GM12878 (cell line): ENCODE data around the gene LRRC57. TPM values are rescaled to one million over a fixed set of nuclear protein-coding genes. Genes with fewer than 3 reads are reported as not detected.

Experiments
- ATAC-seq: fragments of 200-7000 bp; cut with Tn5 transposase; 3 replicates; pipeline ENCODE4 v1.9.1; 2020; ENCODE audit warnings: mild to moderate bottlenecking, moderate library complexity
- BruUV-seq: library from RNA; stranded (reverse); fragments of 400-500 nt; replicated peaks from 2 replicates; lab custom pipeline; 2021; lab: Mats Ljungman, UMichigan
- CTCF ChIA-PET: fragments of 300-600 bp; sonication (Branson Sonifier 250); formaldehyde crosslinking; extraction: SDS; loops from one replicate; lab custom pipeline; 2021; ENCODE audit warnings: inconsistent platforms; lab: Yijun Ruan, JAX
- POLR2A ChIA-PET: fragments of 350-600 bp; formaldehyde crosslinking; extraction: SDS; loops from one replicate; lab custom pipeline; 2021; ENCODE audit warnings: inconsistent platforms; lab: Charles Lee
- RAD21 ChIA-PET: fragments of 300-600 bp; sonication (Branson Sonifier 250); formaldehyde crosslinking; loops from one replicate; lab custom pipeline; 2023; ENCODE audit warnings: antibody characterized with exemption; ENCODE audit not compliant: unreplicated experiment; lab: Charles Lee
- SMC1A ChIA-PET: fragments of 300-600 bp; sonication (Branson Sonifier 250); formaldehyde crosslinking; loops from one replicate; lab custom pipeline; 2023; ENCODE audit not compliant: unreplicated experiment, uncharacterized antibody; lab: Charles Lee
- DNase-seq: peaks from one replicate; pipeline ENCODE4 v3.0.0-alpha.2; 2011; ENCODE audit warnings: low read depth, low spot score
- FAIRE-seq: peaks from 3 replicates; lab custom pipeline; 2011; peaks lifted over from hg19 to GRCh38; lab: Jason Lieb, UNC
- H2AFZ ChIP-seq: 2 replicates; pipeline ENCODE4 v1.6.0; 2011; ENCODE audit warnings: low read depth, low read length, control low read depth; ENCODE audit not compliant: control insufficient read depth
- H3K27ac ChIP-seq: 2 replicates; pipeline ENCODE4 v1.5.1; 2011; ENCODE audit warnings: control low read depth; ENCODE audit not compliant: control insufficient read depth, insufficient read depth
- H3K27me3 ChIP-seq, 2 experiments: replicated peaks in 1 of 2; 2 replicates each; pipeline versions ENCODE4 v1.6.0 to v1.6.1; 2011; ENCODE audit warnings: low read length in 1 of 2; ENCODE audit not compliant: control insufficient read depth in 2 of 2, insufficient read depth in 2 of 2
- H3K36me3 ChIP-seq, 2 experiments: 2 replicates each; pipeline ENCODE4 v1.5.1; 2011; ENCODE audit warnings: low read length in 1 of 2; ENCODE audit not compliant: control insufficient read depth in 2 of 2, insufficient read depth in 2 of 2
- H3K4me1 ChIP-seq: 2 replicates; pipeline ENCODE4 v1.6.1; 2011; ENCODE audit warnings: mild to moderate bottlenecking, low read length, moderate library complexity, mixed read lengths; ENCODE audit not compliant: control insufficient read depth, insufficient read depth
- H3K4me2 ChIP-seq: 2 replicates; pipeline ENCODE4 v1.6.0; 2011; ENCODE audit warnings: control low read depth; ENCODE audit not compliant: control insufficient read depth, insufficient read depth
- H3K4me3 ChIP-seq: fragments of 200-600 bp; sonication (generic); 2 replicates; pipeline ENCODE4 v1.5.1; 2016
- H3K79me2 ChIP-seq: 2 replicates; pipeline ENCODE4 v1.6.0; 2011; ENCODE audit warnings: low read length; ENCODE audit not compliant: control insufficient read depth, insufficient read depth
- H3K9ac ChIP-seq: 2 replicates; pipeline ENCODE4 v1.8.0; 2011; ENCODE audit warnings: low read length, control low read depth, mixed read lengths; ENCODE audit not compliant: control insufficient read depth, insufficient read depth
- H3K9me3 ChIP-seq: replicated peaks from 3 replicates; pipeline ENCODE4 v1.5.1; 2011; ENCODE audit warnings: mild to moderate bottlenecking, low read length; ENCODE audit not compliant: control insufficient read depth, insufficient read depth
- H4K20me1 ChIP-seq: 2 replicates; pipeline ENCODE4 v1.6.0; 2011; ENCODE audit not compliant: control insufficient read depth, insufficient read depth
- EED ChIP-seq: sonication (generic); IDR thresholded peaks from 2 replicates; pipeline ENCODE4 v1.6.1; 2016; ENCODE audit warnings: antibody characterized with exemption, low read depth
- ETV6 ChIP-seq, 2 experiments: fragments of 450-650 bp in 1 of 2; IDR thresholded peaks in 1 of 2; conservative IDR thresholded peaks in 1 of 2; 2 replicates each; pipeline ENCODE4 v1.6.1; 2014; ENCODE audit warnings: antibody characterized with exemption in 1 of 2, borderline replicate concordance in 1 of 2, low read depth in 1 of 2, mild to moderate bottlenecking in 1 of 2, moderate library complexity in 1 of 2
- NFYB ChIP-seq: IDR thresholded peaks from 2 replicates; pipeline ENCODE4 v1.6.1; 2011; ENCODE audit warnings: low read depth, mild to moderate bottlenecking, low read length, improper control_type of control experiment, moderate library complexity; ENCODE audit not compliant: insufficient read depth
- NRF1 ChIP-seq: conservative IDR thresholded peaks from 2 replicates; pipeline ENCODE4 v1.6.1; 2011; ENCODE audit warnings: mild to moderate bottlenecking, low read depth, low read length, improper control_type of control experiment
- SMAD5 ChIP-seq: IDR thresholded peaks from 2 replicates; pipeline ENCODE4 v1.6.1; 2016; ENCODE audit warnings: antibody characterized with exemption, low read depth
- WGBS: methylation state at CpG from one replicate; pipeline ENCODE4 v1.1.6; 2016; ENCODE audit warnings: low lambda C conversion rate; ENCODE audit not compliant: insufficient replicate concordance, insufficient coverage; ENCODE audit errors: missing lambda C conversion rate; 5-methylcytosine and 5-hydroxymethylcytosine counted together
- in situ Hi-C: fragments of 300-500 bp; cut with MboI; formaldehyde crosslinking; loops from 9 replicates; pipeline ENCODE4 v1.14.3; 2018; ENCODE audit warnings: mixed read lengths
- intact Hi-C: fragments of 100-400 bp; cut with micrococcal nuclease; formaldehyde crosslinking; loops from one replicate; pipeline ENCODE4 v1.14.2; 2022; ENCODE audit not compliant: unreplicated experiment
- polyA plus RNA-seq, 11 experiments: library from polyadenylated mRNA; depleted of rRNA in 4 of 11; unstranded in 6 of 11; stranded (reverse) in 5 of 11; fragments of >200 nt; fragmentation: Nextera tagmentation in 4 of 11; fragmentation: Illumina TruSeq in 1 of 11; extraction: Ambion mirVana in 4 of 11; extraction: Trizol in 1 of 11; gene quantifications; 1 replicate in 1 of 11; 2 replicates in 10 of 11; pipeline versions ENCODE4 v1.2.1 to v1.2.3, GENCODE V29; 2011 to 2016; ENCODE audit warnings: inconsistent platforms in 2 of 11, missing spikeins in 2 of 11, low read depth in 1 of 11
- total RNA-seq, 4 experiments: library from RNA; depleted of rRNA in 3 of 4; stranded (reverse); fragments of >200 nt in 3 of 4; fragmentation: Illumina TruSeq in 1 of 4; extraction: Trizol in 1 of 4; gene quantifications; 2 replicates each; pipeline versions ENCODE4 v1.2.1 to v1.2.3, GENCODE V29; 2013 to 2021
- TF ChIP-seq, protein P1 (sequence below): fragments of 450-650 bp; IDR thresholded peaks from 2 replicates; pipeline ENCODE4 v1.6.1; 2016; ENCODE audit warnings: mild to moderate bottlenecking

Gene LRRC57
- total and polyA plus RNA-seq, 10 of the 15 experiments (the other 5 are each of a cell fraction or from before 2014, with no cell fraction given), result 5.2 to 15.7 (median 9.6) TPM

DNA sequence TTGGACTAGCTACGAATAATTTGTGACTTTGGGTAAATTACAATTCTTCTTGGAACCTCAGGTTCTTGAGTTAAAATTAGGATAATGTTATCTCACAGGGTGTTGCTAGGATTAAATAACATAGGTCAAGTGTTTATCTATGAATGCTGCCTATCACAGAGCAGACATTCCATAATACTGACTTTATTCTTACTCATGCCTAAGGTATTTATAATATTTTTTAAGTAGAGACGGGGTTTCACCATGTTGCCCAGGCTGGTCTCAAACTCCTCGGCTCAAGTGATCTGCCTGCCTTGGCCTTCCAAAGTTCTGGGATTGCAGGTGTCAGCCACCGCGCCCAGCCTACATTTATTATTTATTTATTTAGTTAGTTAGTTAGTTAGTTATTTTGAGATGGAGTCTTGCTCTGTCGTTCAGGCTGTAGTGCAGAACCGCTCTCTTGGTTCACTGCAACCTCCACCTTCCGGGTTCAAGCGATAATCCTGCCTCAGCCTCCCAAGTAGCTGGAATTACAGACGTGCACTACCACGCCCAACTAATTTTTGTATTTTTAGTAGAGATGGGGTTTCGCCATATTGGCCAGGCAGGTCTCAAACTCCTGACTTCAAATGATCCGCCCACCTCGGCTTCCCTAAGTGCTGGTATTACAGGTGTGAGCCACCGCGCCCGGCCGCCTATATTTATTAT lies 56.9 kb downstream of the LRRC57 start:
- DNase-seq, result no peak
- no peak for TF ChIP-seq ETV6 (conservative IDR thresholded peaks at IDR 0.05 in 1 of 2, IDR thresholded peaks at IDR 0.05 in 1 of 2; ENCODE audit: borderline replicate concordance in 1 of 2, low read depth in 1 of 2)
- no peak for TF ChIP-seq NRF1
- no peak for TF ChIP-seq NFYB
- TF ChIP-seq SMAD5, result no peak
- TF ChIP-seq, protein P1, sequence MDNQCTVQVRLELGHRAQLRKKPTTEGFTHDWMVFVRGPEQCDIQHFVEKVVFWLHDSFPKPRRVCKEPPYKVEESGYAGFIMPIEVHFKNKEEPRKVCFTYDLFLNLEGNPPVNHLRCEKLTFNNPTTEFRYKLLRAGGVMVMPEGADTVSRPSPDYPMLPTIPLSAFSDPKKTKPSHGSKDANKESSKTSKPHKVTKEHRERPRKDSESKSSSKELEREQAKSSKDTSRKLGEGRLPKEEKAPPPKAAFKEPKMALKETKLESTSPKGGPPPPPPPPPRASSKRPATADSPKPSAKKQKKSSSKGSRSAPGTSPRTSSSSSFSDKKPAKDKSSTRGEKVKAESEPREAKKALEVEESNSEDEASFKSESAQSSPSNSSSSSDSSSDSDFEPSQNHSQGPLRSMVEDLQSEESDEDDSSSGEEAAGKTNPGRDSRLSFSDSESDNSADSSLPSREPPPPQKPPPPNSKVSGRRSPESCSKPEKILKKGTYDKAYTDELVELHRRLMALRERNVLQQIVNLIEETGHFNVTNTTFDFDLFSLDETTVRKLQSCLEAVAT, result peak; percentile 14
- TF ChIP-seq EED, result no peak
- Histone ChIP-seq H3K36me3 (no peaks in the 10 kb centered on the region), H3K27me3 (no peaks in the 10 kb centered on the region), H3K9me3 (no peaks in the 10 kb centered on the region), H3K4me3 (peak overlapping the region; percentile 98), H3K27ac (peak overlapping the region; percentile 98), H2AFZ (peak overlapping the region; percentile 91), H3K4me2 (peak overlapping the region; percentile 93), H4K20me1 (no peaks in the 10 kb centered on the region), H3K9ac (peak overlapping the region; percentile 90), H3K79me2 (peaks cover 52% of the 10 kb centered on the region), H3K4me1 (peaks cover 12% of the 10 kb centered on the region)
- ChIA-PET RAD21 (interaction anchor here (1.0 to 2.5 kb wide), 7 partner anchors 8 to 84 kb away, joined by 3 to 17 read pairs (median 5); partner anchors contain the start of genes HAUS2, LRRC57 and STARD9), CTCF (interaction anchor here (0.9 to 1.3 kb wide), 4 partner anchors 8 to 115 kb away, joined by 3 to 6 read pairs (median 4); partner anchors contain the start of genes HAUS2 and LRRC57), POLR2A (interaction anchor here (0.9 to 2.8 kb wide), 7 partner anchors 8 to 113 kb away, joined by 3 to 23 read pairs (median 5); partner anchors contain the start of genes HAUS2 and LRRC57), SMC1A (interaction anchor here (1.2 to 3.0 kb wide), 9 partner anchors 8 to 114 kb away, joined by 3 to 14 read pairs (median 5); no protein-coding TSS in a partner anchor)
- WGBS, result 83% methylated on average over 18 of the region's 18 CpGs
- no peak for ATAC-seq
- BruUV-seq, result TSS peak; percentile 89
- intact Hi-C loops (no loop called here), in situ Hi-C loops (no loop called here)
- no peak for FAIRE-seq
